BJ (cell line): ENCODE results near the gene ARHGAP24. TPM values are rescaled to one million over a fixed set of nuclear protein-coding genes. Genes with fewer than 3 reads are reported as not detected.

Experiments
- CTCF ChIA-PET: fragments of 350-600 bp; formaldehyde crosslinking; extraction: SDS; loops from one replicate; lab custom pipeline; 2021; ENCODE audit warnings: antibody characterized with exemption, inconsistent platforms; lab: Yijun Ruan, JAX
- POLR2A ChIA-PET: fragments of 300-600 bp; sonication (Branson Sonifier 250); formaldehyde crosslinking; extraction: SDS; loops from one replicate; lab custom pipeline; 2021; ENCODE audit warnings: antibody characterized with exemption; lab: Charles Lee
- DNase-seq: peaks from one replicate; pipeline ENCODE4 v3.0.0-alpha.2; 2011; ENCODE audit warnings: low read depth
- H3K27me3 ChIP-seq: 2 replicates; pipeline ENCODE4 v1.6.0; 2011; ENCODE audit warnings: low read length; ENCODE audit not compliant: control insufficient read depth, insufficient read depth
- H3K36me3 ChIP-seq: 2 replicates; pipeline ENCODE4 v1.5.1; 2011; ENCODE audit warnings: low read length; ENCODE audit not compliant: control insufficient read depth, insufficient read depth
- H3K4me3 ChIP-seq: 2 replicates; pipeline ENCODE4 v1.5.1; 2011; ENCODE audit warnings: low read depth, mild to moderate bottlenecking, control low read depth, low read length
- CTCF ChIP-seq: IDR thresholded peaks from 2 replicates; pipeline ENCODE4 v1.5.1; 2011; ENCODE audit warnings: low read depth, mild to moderate bottlenecking, control low read depth, inconsistent platforms, low read length, moderate library complexity; ENCODE audit not compliant: insufficient read depth
- polyA plus RNA-seq: library from polyadenylated mRNA; depleted of rRNA; stranded (reverse); fragments of >200 nt; gene quantifications from 2 replicates; pipeline ENCODE4 v1.2.3, GENCODE V29; 2011

The ARHGAP24 gene
- polyA plus RNA-seq, 1 experiment, result 17.7 TPM

GRCh38 chr4:85798012-85798770, 323.2 kb downstream of the ARHGAP24 start:
- no peak overlapping the region for H3K4me3 ChIP-seq
- no peak for DNase-seq
- POLR2A ChIA-PET, result no interaction called here

DNA sequence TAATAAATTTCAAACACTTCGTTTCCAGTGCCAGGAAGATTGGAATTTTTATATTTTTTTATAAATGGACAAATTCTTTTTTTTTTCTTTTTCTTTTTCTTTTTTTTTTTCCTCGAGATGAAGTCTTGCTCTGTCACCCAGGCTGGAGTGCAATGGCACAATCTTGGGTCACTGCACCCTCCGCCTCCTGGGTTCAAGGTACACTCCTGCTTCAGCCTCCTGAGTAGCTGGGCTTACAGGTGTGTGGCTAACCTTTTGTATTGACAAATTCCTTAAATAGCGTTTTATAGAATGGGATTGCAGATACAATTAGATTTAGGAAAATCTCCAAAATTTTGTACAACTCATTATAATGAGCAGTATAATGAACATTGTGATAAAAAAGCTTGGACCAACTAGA, 328.9 kb downstream of the ARHGAP24 start:
- no peaks in the 10 kb centered on the region for H3K36me3 ChIP-seq
- H3K27me3 ChIP-seq, result no peaks in the 10 kb centered on the region
- DNase-seq, result no peak
- no peak for TF ChIP-seq CTCF
- POLR2A ChIA-PET, result no interaction called here
- CTCF ChIA-PET, result interaction anchor here (0.5 to 1.4 kb wide), 2 partner anchors 22 to 32 kb away, joined by 3 to 4 read pairs; no protein-coding TSS in a partner anchor
- no peak overlapping the region for H3K4me3 ChIP-seq

More at GRCh38 chr4:85798012-85798770, 323.2 kb downstream of the ARHGAP24 start:
- Histone ChIP-seq H3K36me3 (no peaks in the 10 kb centered on the region), H3K27me3 (no peaks in the 10 kb centered on the region)
- CTCF ChIA-PET, result interaction anchor here (0.7 to 2.9 kb wide), 17 partner anchors 9 to 284 kb away, joined by 3 to 31 read pairs (median 9); no protein-coding TSS in a partner anchor
- no peak for TF ChIP-seq CTCF

DNA sequence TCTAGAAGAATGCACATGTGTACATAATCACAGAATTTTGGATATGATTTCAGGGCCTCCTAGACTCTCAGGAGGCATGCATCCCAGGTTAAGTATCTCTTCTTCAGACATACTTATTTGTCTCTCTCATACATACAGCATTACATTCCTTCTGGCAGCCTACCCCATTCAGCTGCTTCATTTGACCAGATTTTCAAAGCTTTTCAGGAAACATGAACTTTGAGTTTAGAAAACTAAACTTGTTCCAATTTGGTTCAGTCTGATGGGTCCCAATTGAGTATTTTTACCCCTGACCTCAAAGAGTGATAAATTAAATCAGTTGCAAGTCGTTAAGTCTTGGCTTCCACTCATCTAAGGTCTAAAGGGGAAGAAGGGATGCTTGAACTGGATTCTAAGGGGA, 330.9 kb downstream of the ARHGAP24 start:
- H3K4me3 ChIP-seq, result no peak overlapping the region
- TF ChIP-seq CTCF, result no peak
- no peaks in the 10 kb centered on the region for H3K36me3 ChIP-seq
- ChIA-PET CTCF (interaction anchor here (0.8 to 1.6 kb wide), 4 partner anchors 9 to 233 kb away, joined by 3 to 8 read pairs (median 4); no protein-coding TSS in a partner anchor), POLR2A (no interaction called here)
- DNase-seq, result no peak
- no peaks in the 10 kb centered on the region for H3K27me3 ChIP-seq

DNA sequence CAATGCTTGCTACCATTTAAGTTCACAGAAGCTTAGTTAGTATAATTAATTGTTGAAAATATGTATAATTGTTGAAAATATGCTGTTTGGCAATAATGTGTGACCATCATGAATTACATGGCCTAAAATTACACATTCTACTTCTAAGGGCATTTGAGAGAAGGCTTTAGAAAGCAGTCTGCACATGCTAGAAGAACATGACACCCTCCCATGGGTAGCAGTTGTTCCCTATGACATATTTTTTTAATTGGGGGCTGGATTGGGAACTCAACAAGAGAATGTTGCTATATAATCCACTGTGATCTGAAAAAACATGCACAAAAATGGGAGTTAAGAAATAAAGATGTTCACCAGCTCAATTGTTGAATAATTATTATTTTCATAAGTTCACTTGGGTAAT, 331.4 kb downstream of the ARHGAP24 start:
- H3K4me3 ChIP-seq, result no peak overlapping the region
- ChIA-PET CTCF (interaction anchor here (0.8 to 1.6 kb wide), 3 partner anchors 9 to 232 kb away, joined by 3 to 8 read pairs (median 4); no protein-coding TSS in a partner anchor), POLR2A (no interaction called here)

More for the DNA sequence above, 331.4 kb downstream of the ARHGAP24 start:
- no peaks in the 10 kb centered on the region for H3K36me3 ChIP-seq
- no peaks in the 10 kb centered on the region for H3K27me3 ChIP-seq
- no peak for TF ChIP-seq CTCF
- DNase-seq, result no peak
